ENCODE measurements around the gene CH25H. TPM values are rescaled to one million over a fixed set of nuclear protein-coding genes. Genes with fewer than 3 reads are reported as not detected.

The CH25H gene
- total RNA-seq, 1 experiment from 2014 or later = not detected

DNA sequence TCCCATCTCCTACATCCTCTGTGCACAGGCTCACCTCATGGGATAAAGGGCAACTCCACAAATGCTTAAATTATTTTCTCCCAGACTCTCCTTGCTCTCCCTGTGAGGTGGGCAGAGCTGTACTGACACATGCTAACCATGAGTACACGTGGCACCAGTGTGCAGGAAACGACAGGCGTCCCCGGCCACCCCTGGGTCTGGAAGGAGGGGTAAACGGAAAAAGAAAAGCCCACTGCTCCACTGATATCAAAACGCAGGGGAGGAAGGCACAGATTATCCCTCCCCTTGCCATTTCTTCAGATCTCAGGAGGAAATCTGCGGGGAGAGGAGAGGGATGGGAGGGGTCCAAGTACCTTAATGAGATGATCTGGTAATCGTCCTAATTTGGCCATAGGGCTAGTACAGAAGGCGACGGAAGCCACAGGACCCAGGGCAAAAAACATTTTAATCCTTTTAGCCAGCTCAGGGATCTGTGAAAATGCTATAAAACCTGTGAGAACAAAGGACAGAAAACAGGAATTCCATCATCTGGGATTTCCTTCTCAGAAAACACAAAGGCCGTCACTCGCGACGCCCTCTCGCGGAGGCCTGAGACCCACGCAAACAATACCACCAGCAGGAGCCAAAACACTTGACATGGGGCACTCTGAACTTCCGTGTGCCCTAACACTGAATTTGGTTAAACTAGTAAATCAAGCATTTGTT lies 17.8 kb upstream of the CH25H start:
- Histone ChIP-seq H2AFZ (ENCODE audit: low read length) (no peak overlapping the region), H3K36me3 (ENCODE audit: insufficient read depth, low read length) (no peaks in the 10 kb centered on the region), H3K9me2 (replicated peaks; ENCODE audit: insufficient read depth, low read length) (no peaks in the 10 kb centered on the region), H3K9ac (ENCODE audit: low read length) (no peak overlapping the region), H3K27ac (ENCODE audit: low read length) (no peak overlapping the region), H3K4me1 (ENCODE audit: low read length) (no peaks in the 10 kb centered on the region), H3K27me3 (ENCODE audit: low read length) (no peaks in the 10 kb centered on the region), H3K4me2 (ENCODE audit: low read depth, low read length, poor library complexity, severe bottlenecking) (no peak overlapping the region), H4K20me1 (ENCODE audit: insufficient read depth, low read depth, low read length) (no peaks in the 10 kb centered on the region), H3K79me2 (ENCODE audit: low read length) (no peaks in the 10 kb centered on the region), H3K9me3 (ENCODE audit: low read length) (no peaks in the 10 kb centered on the region), H3K4me3 (ENCODE audit: low read length) (no peak overlapping the region)
- no peak for DNase-seq

DNA sequence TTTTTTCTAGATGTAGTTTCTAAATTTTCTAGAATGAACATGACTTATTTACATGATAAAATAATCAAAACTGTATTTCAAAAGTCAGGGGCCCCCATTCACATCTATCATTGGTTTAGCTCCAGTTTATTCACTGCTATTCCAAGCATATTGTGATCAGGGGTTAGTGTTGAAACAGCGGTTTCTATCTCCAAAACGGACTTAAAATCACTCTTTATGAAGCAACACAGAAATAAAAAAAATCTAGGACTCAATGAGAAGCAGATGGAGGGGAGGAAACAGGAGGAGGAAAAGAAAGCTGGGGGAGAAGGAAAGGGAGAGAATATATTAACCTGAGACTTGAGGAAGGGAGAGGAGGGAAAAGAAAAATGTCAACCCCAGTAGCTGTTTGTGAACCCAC lies 14.8 kb upstream of the CH25H start:
- Histone ChIP-seq H3K9me2 (replicated peaks; ENCODE audit: insufficient read depth, low read length) (no peaks in the 10 kb centered on the region), H2AFZ (ENCODE audit: low read length) (no peak overlapping the region), H3K9me3 (ENCODE audit: low read length) (no peaks in the 10 kb centered on the region), H3K27me3 (ENCODE audit: low read length) (no peaks in the 10 kb centered on the region), H3K4me1 (ENCODE audit: low read length) (peaks cover 6% of the 10 kb centered on the region), H3K9ac (ENCODE audit: low read length) (no peak overlapping the region), H3K4me3 (ENCODE audit: low read length) (no peak overlapping the region), H3K4me2 (ENCODE audit: low read depth, low read length, poor library complexity, severe bottlenecking) (no peak overlapping the region), H3K36me3 (ENCODE audit: insufficient read depth, low read length) (no peaks in the 10 kb centered on the region), H3K79me2 (ENCODE audit: low read length) (no peaks in the 10 kb centered on the region), H4K20me1 (ENCODE audit: insufficient read depth, low read depth, low read length) (no peaks in the 10 kb centered on the region), H3K27ac (ENCODE audit: low read length) (no peak overlapping the region)
- no peak for DNase-seq

DNA sequence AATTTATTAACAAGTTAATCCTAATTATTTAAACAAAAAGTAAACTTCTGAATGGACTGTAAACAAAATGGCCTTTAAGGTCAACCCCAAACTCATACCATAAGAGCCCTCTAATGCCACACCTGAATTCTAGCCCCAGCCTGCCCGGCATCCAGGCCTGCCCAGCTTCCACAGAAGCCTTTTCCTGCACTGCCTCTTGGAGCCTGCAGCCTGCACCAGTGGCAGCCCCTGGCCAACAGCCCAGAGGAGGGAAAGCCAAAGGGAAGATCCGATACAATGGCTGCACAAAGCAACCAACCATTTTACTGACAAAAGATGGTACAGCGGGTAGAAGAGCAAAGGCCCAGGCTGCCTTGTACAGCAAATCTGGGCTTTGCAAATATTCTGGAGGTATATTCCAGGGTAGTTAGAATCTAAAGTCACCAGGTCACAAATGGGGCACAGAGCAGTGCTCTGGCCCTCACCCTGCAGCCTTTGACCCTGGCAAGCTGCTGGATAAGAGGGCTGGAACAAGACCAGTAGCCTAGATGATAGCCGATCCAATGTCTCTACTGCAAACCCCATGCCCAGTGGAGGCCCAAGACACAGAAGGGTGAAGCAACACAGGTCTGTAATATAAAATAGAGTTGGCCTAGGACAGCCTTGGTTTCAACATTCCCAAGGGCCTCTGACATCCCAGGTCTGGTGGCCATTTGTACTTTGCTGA lies 12.5 kb upstream of the CH25H start:
- Histone ChIP-seq H3K9ac (ENCODE audit: low read length) (no peak overlapping the region), H4K20me1 (ENCODE audit: insufficient read depth, low read depth, low read length) (no peaks in the 10 kb centered on the region), H3K36me3 (ENCODE audit: insufficient read depth, low read length) (no peaks in the 10 kb centered on the region), H2AFZ (ENCODE audit: low read length) (no peak overlapping the region), H3K4me3 (ENCODE audit: low read length) (no peak overlapping the region), H3K27ac (ENCODE audit: low read length) (no peak overlapping the region), H3K4me1 (ENCODE audit: low read length) (peaks cover 6% of the 10 kb centered on the region), H3K9me2 (replicated peaks; ENCODE audit: insufficient read depth, low read length) (no peaks in the 10 kb centered on the region), H3K9me3 (ENCODE audit: low read length) (no peaks in the 10 kb centered on the region), H3K79me2 (ENCODE audit: low read length) (no peaks in the 10 kb centered on the region), H3K27me3 (ENCODE audit: low read length) (no peaks in the 10 kb centered on the region), H3K4me2 (ENCODE audit: low read depth, low read length, poor library complexity, severe bottlenecking) (no peak overlapping the region)
- DNase-seq = no peak

DNA sequence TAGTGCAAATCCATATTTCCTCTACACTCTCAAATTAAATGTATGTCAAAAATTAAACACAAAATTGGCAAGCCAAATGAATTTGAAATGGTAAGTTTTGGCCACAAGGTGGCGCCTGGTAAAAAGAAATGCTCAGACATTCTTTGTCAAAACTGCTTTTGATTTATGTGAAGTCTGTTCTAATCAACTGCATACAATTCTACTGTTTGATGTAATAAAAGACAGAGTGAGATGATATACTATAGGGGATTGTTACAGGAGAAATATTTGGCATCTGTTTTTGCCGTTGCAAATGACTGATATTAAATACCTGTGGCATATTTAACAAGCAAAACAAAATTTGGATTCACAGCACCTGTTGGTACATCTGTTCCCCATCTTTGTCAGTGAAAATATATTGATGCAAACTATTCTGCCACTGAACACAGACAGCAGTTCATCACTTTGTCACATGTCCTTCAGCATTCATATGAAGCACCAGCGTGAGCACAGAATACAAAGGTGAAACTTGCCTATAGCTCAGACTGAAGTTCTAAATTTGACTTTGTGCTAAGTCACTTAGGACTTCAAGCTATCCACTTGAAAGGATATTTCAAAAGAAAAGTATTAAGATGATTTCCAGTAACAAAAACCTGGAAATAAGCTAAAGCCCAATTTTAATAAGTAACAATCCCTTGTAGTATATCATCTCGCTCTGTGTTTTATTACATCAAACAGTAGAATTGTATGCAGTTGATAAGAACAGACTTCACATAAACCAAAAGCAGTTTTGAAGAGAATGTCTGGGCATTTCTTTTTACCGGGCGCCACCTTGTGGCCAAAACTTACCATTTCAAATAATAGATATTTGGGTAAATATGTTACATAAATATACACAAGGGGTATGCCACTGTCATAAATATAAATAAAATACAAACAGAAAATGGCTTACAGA lies 10.2 kb upstream of the CH25H start:
- peak overlapping the region; percentile 51; the same call in 1 of the 2 replicates for H3K27ac ChIP-seq (ENCODE audit: low read length)

DNA sequence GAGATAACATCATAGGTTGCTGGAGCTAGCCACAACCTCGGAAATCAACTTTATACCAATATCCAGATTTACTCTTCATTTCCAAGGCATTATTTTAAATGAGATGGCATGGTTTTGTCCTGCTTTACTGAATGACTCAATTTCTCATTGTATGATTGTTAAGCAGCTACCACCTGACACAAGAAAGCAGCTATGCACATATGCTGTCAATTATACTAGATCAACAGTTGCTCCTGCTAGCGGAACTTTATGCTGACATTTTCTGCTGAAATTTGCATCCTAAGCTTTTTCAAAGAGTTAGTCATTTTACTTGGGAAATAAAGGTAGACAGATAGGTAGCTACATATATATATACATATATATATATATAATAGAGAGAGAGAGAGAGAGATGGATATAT lies 8.9 kb upstream of the CH25H start:
- Histone ChIP-seq H4K20me1 (ENCODE audit: insufficient read depth, low read depth, low read length) (no peaks in the 10 kb centered on the region), H3K9me3 (ENCODE audit: low read length) (no peaks in the 10 kb centered on the region), H3K4me3 (ENCODE audit: low read length) (no peak overlapping the region), H3K27me3 (ENCODE audit: low read length) (no peaks in the 10 kb centered on the region), H3K9me2 (replicated peaks; ENCODE audit: insufficient read depth, low read length) (no peaks in the 10 kb centered on the region), H3K27ac (ENCODE audit: low read length) (no peak overlapping the region), H3K4me1 (ENCODE audit: low read length) (peaks cover 6% of the 10 kb centered on the region), H3K79me2 (ENCODE audit: low read length) (no peaks in the 10 kb centered on the region), H3K4me2 (ENCODE audit: low read depth, low read length, poor library complexity, severe bottlenecking) (no peak overlapping the region), H3K36me3 (ENCODE audit: insufficient read depth, low read length) (no peaks in the 10 kb centered on the region), H3K9ac (ENCODE audit: low read length) (no peak overlapping the region), H2AFZ (ENCODE audit: low read length) (no peak overlapping the region)
- no peak for DNase-seq

More for the DNA sequence above, 10.2 kb upstream of the CH25H start:
- Histone ChIP-seq H3K4me3 (ENCODE audit: low read length) (no peak overlapping the region), H4K20me1 (ENCODE audit: insufficient read depth, low read depth, low read length) (no peaks in the 10 kb centered on the region), H3K9ac (ENCODE audit: low read length) (0 out of 2 replicates have a peak overlapping the region, but pooled peaks have one; percentile 7), H3K9me3 (ENCODE audit: low read length) (no peaks in the 10 kb centered on the region), H3K27me3 (ENCODE audit: low read length) (no peaks in the 10 kb centered on the region), H3K79me2 (ENCODE audit: low read length) (no peaks in the 10 kb centered on the region), H2AFZ (ENCODE audit: low read length) (peak overlapping the region; percentile 69; the same call in 1 of the 2 replicates), H3K4me1 (ENCODE audit: low read length) (peaks cover 6% of the 10 kb centered on the region), H3K36me3 (ENCODE audit: insufficient read depth, low read length) (no peaks in the 10 kb centered on the region), H3K9me2 (replicated peaks; ENCODE audit: insufficient read depth, low read length) (no peaks in the 10 kb centered on the region), H3K4me2 (ENCODE audit: low read depth, low read length, poor library complexity, severe bottlenecking) (peak overlapping the region; percentile 63)
- peak; percentile 76 for DNase-seq

DNA sequence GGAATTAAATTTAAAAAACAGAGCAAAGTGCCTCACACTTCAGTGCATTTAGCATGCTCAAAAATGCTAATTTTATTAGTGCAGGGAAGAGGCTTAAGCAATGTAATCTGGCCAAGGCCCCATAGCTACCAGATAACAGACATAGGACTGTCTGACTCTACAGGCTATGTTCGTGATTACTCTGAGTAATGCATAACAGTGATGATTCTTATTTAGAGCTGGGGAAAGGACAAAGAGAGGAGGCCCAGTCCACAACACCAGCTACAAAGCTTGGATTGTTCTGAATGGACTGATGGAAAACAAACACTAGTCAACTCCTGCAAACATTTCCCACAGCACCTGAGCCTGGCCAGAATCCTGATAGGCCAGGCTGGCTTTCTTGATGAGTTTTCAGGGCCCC lies 8.4 kb upstream of the CH25H start:
- Histone ChIP-seq H3K27ac (ENCODE audit: low read length) (no peak overlapping the region), H4K20me1 (ENCODE audit: insufficient read depth, low read depth, low read length) (no peaks in the 10 kb centered on the region), H3K4me1 (ENCODE audit: low read length) (peaks cover 6% of the 10 kb centered on the region), H3K4me2 (ENCODE audit: low read depth, low read length, poor library complexity, severe bottlenecking) (no peak overlapping the region), H3K4me3 (ENCODE audit: low read length) (no peak overlapping the region), H3K9me3 (ENCODE audit: low read length) (no peaks in the 10 kb centered on the region), H3K9ac (ENCODE audit: low read length) (no peak overlapping the region), H3K27me3 (ENCODE audit: low read length) (no peaks in the 10 kb centered on the region), H3K9me2 (replicated peaks; ENCODE audit: insufficient read depth, low read length) (no peaks in the 10 kb centered on the region), H3K36me3 (ENCODE audit: insufficient read depth, low read length) (no peaks in the 10 kb centered on the region), H2AFZ (ENCODE audit: low read length) (no peak overlapping the region), H3K79me2 (ENCODE audit: low read length) (no peaks in the 10 kb centered on the region)
- no peak for DNase-seq

DNA sequence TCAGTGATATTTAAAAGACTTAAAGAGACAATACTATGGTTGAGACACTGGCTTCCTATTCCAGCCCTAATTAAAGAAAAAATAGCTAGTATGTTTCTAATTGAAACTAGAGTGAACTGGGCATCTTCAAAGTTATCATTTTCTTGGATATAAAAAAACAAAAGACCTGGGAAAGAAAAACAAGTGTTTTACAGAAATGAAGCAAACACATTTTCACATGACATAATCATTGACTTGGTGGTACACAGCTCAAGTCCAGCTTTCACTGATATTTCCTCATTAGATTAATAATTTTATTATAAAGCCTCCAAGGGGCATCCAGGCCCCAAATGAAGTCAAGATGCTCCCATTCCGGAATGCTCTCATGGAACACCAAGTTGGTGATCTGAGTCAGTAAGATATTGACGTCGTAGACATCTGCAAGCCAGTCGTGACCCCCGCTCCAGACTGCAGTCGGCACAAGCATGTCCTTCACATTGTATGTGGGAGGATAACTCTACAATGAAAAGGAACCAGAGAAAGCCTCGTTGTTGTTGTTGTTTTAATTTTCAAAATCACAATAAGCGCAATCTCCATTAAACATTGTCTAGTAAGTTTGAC lies 7.5 kb upstream of the CH25H start:
- H3K36me3 ChIP-seq (ENCODE audit: insufficient read depth, low read length) = no peaks in the 10 kb centered on the region

More for the DNA sequence above, 7.5 kb upstream of the CH25H start:
- H4K20me1 ChIP-seq (ENCODE audit: insufficient read depth, low read depth, low read length) = no peaks in the 10 kb centered on the region
- H3K9ac ChIP-seq (ENCODE audit: low read length) = no peak overlapping the region
- H3K4me2 ChIP-seq (ENCODE audit: low read depth, low read length, poor library complexity, severe bottlenecking) = no peak overlapping the region
- DNase-seq = no peak
- H3K27me3 ChIP-seq (ENCODE audit: low read length) = no peaks in the 10 kb centered on the region
- H3K4me1 ChIP-seq (ENCODE audit: low read length) = peaks cover 6% of the 10 kb centered on the region
- no peak overlapping the region for H3K4me3 ChIP-seq (ENCODE audit: low read length)
- no peaks in the 10 kb centered on the region for H3K9me3 ChIP-seq (ENCODE audit: low read length)
- no peak overlapping the region for H2AFZ ChIP-seq (ENCODE audit: low read length)
- H3K9me2 ChIP-seq (replicated peaks; ENCODE audit: insufficient read depth, low read length) = no peaks in the 10 kb centered on the region
- no peak overlapping the region for H3K27ac ChIP-seq (ENCODE audit: low read length)
- H3K79me2 ChIP-seq (ENCODE audit: low read length) = no peaks in the 10 kb centered on the region

Measured in Karpas-422 (cell line).